Measurements from ENCODE around the gene NT5C3A. TPM values are rescaled to one million over a fixed set of nuclear protein-coding genes. Genes with fewer than 3 reads are reported as not detected.
"Not testable (repeated sequence)": the region's sequence is repeated elsewhere in the genome, so short reads cannot be mapped to it uniquely, and the experiment has no call there.

The NT5C3A gene
- total RNA-seq, 1 donor from 2014 or later: 18.3 TPM

DNA sequence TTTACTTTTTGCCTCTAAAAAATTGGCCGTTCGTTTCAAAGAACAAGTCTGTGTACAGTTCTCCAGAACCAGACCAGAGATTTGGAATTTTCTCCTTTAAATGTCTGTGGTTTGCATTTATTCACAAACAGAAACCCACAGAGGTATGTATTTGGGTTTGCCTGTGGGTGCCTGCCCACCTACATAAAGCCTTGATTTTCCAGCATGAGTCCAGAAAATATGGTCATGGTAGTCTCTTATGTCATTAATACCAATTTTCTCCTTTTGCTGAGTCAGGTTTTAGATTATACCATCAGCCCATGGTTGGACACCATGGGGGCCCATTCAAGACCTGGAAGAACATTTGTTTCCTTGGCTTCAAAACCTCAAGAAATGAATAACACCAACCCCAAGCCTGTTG lies 82.7 kb downstream of the NT5C3A start:
- DNase-seq (ENCODE audit: low read depth in 2 of 2): not testable (repeated sequence)

DNA sequence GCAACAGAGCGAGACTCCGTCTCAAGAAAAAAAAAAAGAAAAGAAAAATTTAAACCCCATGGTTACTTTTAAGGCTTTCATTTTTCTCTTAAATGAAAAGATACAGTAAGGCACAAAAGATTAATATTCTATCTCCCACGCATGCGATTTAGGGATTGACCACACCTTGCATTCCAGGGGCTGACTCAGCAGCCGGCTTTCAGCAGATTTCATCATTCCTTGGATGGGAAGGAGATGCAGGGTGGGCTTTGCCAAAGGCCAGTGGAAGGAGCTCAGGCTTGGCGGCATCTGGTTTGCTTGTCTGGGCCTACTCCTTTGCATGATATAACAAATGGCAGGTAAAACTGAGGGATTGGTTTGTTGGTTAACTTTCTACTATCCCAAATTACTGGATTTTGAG lies 83.3 kb downstream of the NT5C3A start:
- not testable (repeated sequence) for DNase-seq (ENCODE audit: low read depth in 2 of 2)

DNA sequence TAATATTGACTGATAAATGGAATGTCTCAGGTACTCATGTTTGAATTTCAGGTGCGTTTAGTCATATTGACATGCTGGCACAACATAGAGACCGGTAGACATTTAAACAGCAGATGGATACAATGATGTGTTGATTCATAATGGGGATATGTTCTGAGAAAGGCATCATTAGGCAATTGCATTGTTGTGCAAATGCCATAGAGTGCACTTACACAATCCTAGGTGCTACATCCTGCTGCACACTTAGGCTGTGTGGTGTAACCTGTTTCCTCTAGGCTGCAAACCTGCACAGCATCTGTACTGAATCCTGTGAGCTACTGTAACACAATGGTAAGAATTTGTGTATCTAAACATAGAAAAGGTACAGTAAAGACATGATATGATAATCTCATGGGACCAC lies 85.4 kb downstream of the NT5C3A start:
- not testable (repeated sequence) for DNase-seq (ENCODE audit: low read depth in 2 of 2)

DNA sequence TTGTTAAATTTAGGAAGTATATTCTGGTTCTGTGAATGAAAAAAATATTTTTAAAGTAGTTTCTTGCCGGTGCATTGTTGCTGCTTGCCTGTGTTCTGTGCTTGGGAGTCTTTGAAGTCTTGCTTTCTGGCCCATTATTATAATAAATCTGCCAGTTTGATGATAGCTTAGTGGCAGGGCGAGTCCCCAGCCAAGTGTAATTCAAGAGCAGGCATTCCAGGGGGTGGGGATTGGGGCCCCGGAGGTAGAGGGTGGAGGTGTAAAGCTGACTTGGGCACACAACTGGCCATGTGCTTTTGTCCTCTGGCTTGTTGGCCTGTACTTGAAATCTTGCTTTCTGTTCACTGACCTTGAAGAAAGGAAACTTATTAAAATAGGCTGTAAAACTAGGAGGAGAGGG lies 90.6 kb downstream of the NT5C3A start:
- not testable (repeated sequence) for DNase-seq (ENCODE audit: low read depth in 2 of 2)

DNA sequence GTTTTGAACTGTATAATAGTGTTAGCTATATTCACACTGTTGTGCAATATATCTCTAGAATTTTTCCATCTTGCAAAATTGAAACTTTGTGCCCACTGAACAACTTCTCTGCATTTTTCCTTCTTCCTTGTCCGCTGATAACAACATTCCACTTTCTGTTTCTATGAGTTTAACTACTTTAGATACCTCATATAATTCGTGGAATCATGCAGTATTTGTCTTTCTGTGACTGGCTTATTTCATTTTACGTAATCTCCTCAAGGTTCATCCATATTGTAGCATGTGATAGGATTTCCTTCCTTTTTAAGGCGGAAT lies 95.4 kb downstream of the NT5C3A start:
- not testable (repeated sequence) for DNase-seq (ENCODE audit: low read depth in 2 of 2)

DNA sequence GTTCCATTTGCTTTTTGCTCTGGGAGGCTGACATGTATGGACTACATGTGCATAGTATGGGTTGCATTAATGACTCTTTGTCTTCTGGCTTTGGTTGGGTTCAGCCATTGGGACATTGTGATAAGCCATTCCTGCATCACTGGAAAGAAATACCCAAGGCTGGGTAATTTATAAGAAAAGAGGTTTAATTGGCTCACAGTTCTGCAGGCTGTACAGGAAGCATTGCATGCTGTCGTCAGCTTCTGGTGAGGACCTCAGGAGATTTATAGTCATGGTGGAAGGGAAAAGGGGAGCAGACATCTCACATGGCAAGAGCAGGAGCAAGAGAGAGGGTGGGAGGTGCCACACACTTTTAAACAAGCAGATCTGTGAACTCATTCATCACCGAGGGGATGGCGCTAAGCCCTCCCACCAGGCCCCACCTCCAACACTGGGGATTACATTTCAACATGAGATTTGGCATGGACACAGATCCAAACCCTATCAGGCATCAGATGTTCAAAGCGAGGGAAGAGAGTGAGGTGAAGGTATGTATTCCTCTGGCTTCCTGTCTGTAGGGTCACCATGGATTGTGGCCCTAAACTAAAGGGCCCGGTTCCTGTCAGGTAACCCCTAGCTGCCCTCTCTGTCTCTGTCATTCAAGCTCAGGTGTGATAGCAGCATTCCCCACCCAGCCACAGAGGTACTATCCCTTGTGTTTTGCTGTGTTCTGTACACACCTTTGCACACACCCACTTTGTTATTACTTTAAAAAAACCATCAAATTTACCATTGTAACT lies 95.9 kb downstream of the NT5C3A start:
- DNase-seq (ENCODE audit: low read depth in 2 of 2): not testable (repeated sequence)

DNA sequence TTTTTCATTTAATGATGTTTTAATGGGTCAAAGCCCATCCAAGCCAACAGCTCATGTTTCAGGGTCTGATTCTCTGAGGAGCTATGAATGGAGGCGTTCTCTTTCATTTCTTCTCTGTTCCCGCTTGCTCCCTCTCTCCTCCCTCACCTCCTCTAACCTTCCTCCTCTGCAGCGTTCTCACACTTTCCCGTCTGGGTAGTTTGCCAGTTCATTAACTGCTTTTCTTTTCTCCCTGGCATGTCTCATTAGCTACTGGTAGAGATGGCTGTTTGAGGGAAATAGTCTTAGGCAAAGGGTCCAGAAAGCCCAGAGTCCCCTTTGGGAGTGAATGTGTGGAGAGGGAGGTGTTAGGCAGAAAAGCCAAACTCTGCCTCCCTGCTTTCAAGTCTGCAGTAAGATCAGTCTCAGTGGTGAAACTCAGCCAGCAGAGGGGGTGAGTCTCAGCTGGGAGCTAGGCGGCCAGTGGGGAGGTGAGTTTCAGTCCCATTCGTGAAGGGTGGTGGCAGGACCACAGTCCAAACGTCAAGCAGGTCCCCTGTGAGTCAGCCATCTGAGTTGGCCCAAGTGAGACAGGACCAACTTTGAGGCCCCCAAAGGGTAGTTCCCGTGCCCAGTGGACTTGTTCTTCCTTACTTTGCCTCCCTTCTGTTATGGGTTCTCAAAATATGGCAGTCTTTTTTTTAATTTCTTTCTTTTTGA lies 98.0 kb downstream of the NT5C3A start:
- DNase-seq (ENCODE audit: low read depth in 2 of 2): not testable (repeated sequence)

Other genes starting within 250 kb of the NT5C3A start
- 50.1 and 70.0 TPM in 2 replicates for gene KBTBD2, start 171.0 kb downstream of the NT5C3A start, total RNA-seq
- gene FKBP9, start 105.3 kb downstream of the NT5C3A start, total RNA-seq: 111 and 133 TPM in 2 replicates
- 7.6 and 9.1 TPM in 2 replicates for gene RP9, start 46.6 kb upstream of the NT5C3A start, total RNA-seq
- 10.0 and 13.7 TPM in 2 replicates for gene BBS9, start 66.8 kb upstream of the NT5C3A start, total RNA-seq